Stimulated activated naive CD8-positive, alpha-beta T cell treated with anti-CD3 and anti-CD28 coated beads, Interleukin-15, amount 100 ng/mL, for 72 hours (primary cell): Measurements from ENCODE around the gene SLC8A2.
"Not testable (repeated sequence)": the region's sequence is repeated elsewhere in the genome, so short reads cannot be mapped to it uniquely, and the experiment has no call there.

ENCODE experiments used
- ATAC-seq: fragments of 150-1000 bp; cut with Tn5 transposase; 2 replicates; pipeline ENCODE4 v1.10.0; 2021; ENCODE audit warnings: mild to moderate bottlenecking, moderate library complexity
- DNase-seq, 2 donors: peaks; one replicate each; pipeline ENCODE4 v3.0.0; 2021 to 2022
- H3K27ac Mint-ChIP-seq, 2 donors: one replicate each; pipeline ENCODE4 v1.8.0; 2022; ENCODE audit warnings: mild to moderate bottlenecking in 2 of 2, mixed read lengths in 2 of 2, moderate library complexity in 2 of 2
- H3K27me3 Mint-ChIP-seq: one replicate; pipeline ENCODE4 v1.8.0; 2022; ENCODE audit warnings: mixed read lengths
- H3K4me1 Mint-ChIP-seq: one replicate; pipeline ENCODE4 v1.8.0; 2022; ENCODE audit warnings: mild to moderate bottlenecking, mixed read lengths
- H3K4me3 Mint-ChIP-seq, 2 donors: one replicate each; pipeline ENCODE4 v1.8.0; 2022; ENCODE audit warnings: mild to moderate bottlenecking in 2 of 2, mixed read lengths in 2 of 2, moderate library complexity in 1 of 2
- H3K9me3 Mint-ChIP-seq, 2 donors: one replicate each; pipeline ENCODE4 v1.8.0; 2022; ENCODE audit warnings: mixed read lengths in 2 of 2

Gene SLC8A2

DNA sequence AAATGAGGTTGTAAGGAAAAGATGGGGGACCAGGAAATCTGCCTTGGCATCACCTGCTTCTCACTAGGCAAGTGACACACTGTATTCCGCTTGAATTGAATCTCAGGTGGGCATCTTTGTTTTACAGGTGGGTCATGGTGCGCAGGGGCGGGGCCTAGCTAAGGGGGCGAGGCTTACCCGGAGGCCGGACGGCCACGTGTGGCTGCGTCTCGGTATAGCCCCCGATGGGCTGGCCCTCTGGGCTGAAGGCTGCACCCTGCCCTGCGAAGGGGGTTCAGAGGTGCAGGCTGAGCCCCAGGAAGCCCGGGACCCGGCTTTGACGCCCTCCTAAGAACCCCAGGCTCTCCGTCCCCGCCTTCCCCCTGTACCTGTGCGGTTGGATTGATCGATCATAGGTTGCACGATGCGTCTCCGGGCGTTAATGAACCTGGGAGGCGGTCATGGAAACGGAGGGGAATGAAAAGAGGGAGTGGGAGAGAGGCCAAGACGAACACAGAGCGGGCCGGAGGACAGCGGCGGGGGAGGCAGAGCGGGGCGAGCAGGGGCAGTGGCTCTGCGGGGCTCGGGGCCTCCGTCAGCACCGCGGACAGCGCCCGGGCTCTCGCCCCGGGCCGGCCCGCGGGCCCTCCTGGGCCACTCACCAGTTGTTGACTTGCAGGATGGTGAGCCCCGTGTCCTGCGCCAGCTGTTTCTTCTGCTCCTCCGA lies 64.8 kb downstream of the SLC8A2 start:
- DNase-seq (no peak), ATAC-seq (no peak)
- H3K9me3 Mint-ChIP-seq, result no peaks in the 10 kb centered on the region
- H3K4me3 Mint-ChIP-seq, result no peak overlapping the region
- no peak overlapping the region for H3K27ac Mint-ChIP-seq
- H3K4me1 Mint-ChIP-seq, result no peaks in the 10 kb centered on the region
- H3K27me3 Mint-ChIP-seq, result peaks cover 68% of the 10 kb centered on the region

DNA sequence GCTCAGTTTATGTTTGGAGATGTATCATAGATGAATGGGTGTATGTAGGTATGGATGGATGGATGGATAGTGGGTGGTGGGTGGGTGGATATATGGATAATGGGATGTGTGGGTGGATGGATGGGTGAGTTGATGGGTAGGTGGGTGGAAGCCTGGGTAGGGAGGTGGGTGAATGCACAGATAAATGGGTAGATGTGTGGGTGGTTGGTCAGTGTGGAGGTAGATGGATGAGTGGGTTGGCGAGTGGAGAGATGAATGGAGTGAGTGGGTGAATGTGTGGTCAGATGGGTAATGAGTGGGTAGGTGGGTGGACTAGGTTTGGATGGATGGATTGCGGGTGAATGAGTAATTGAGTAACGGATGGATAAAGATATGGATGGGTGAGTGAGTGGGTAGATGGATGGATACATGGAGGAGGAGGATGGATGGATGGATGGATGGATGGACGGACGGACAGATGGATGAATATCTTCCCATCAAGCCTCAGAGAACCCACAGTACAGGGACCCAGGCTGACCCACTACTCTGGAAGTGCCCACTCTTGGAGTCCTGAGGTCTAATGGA lies 65.8 kb downstream of the SLC8A2 start:
- ATAC-seq (no peak), DNase-seq (no peak)
- H3K4me3 Mint-ChIP-seq, result no peak overlapping the region
- H3K9me3 Mint-ChIP-seq, result no peaks in the 10 kb centered on the region
- H3K4me1 Mint-ChIP-seq, result no peaks in the 10 kb centered on the region
- H3K27me3 Mint-ChIP-seq, result peaks cover 68% of the 10 kb centered on the region
- no peak overlapping the region for H3K27ac Mint-ChIP-seq

DNA sequence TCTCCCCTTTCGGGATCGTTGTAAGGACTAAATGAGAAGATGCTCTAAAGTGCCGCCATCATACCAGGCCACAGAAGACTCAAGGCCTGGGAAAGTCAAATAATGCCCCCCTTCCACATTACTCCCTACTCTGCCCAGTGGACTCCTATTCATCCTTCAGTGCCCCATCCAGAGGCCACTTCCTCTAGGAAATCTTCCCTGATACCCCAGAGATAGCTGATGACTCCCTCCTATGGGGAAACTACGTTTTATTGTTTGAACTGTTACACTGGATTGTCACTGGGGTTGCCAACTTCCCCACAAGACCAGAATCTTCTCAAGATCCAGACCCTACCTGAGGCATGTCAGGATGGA lies 66.5 kb downstream of the SLC8A2 start:
- Mint-ChIP-seq H3K4me3 (no peak overlapping the region), H3K27ac (no peak overlapping the region), H3K4me1 (no peaks in the 10 kb centered on the region), H3K27me3 (peaks cover 68% of the 10 kb centered on the region), H3K9me3 (no peaks in the 10 kb centered on the region)
- ATAC-seq, result no peak
- DNase-seq, result no peak

DNA sequence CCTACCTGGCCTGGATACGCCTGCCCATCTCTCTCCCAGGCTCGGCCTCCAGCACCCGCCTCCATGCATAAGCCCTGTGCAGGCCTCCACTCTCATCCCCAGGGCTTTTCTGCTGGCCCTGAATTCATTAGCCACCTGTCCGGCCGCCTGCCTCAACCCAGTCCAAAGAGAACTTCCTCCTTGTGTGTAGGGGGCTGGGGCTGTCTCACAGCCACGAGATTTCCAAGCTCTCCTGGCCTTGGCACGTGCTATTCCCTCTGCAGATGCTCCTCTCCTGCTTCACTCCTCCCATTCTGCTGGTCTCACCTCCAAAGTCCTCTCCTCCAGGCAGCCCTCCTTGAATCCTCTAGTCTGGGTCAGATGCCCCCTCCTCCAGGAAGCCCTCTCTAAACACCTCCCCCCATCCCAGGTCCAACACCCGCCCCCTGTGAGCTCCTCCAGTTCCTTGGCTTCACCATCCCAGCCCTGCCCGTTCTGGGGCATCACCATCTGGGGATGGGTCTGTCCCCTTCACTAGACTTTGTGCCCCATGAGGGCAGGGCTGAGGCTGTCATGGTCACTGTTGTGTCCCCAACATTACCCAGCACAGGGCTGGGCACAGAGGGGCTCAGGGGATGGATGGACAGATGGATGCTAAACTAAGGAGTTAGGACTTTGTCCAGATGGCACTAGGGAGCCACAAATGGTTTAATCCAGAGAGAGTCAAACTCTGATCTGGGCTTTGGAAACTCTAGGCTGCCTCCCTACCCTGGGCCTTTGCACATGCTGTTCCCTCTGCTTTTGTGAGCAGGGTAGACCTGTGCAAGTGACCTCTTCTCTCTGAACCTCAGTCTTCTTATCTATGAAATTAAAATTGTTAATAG lies 67.1 kb downstream of the SLC8A2 start:
- DNase-seq (no peak), ATAC-seq (no peak)
- no peak overlapping the region for H3K27ac Mint-ChIP-seq
- H3K4me3 Mint-ChIP-seq, result no peak overlapping the region
- H3K27me3 Mint-ChIP-seq, result peaks cover 68% of the 10 kb centered on the region
- H3K4me1 Mint-ChIP-seq, result no peaks in the 10 kb centered on the region
- no peaks in the 10 kb centered on the region for H3K9me3 Mint-ChIP-seq

DNA sequence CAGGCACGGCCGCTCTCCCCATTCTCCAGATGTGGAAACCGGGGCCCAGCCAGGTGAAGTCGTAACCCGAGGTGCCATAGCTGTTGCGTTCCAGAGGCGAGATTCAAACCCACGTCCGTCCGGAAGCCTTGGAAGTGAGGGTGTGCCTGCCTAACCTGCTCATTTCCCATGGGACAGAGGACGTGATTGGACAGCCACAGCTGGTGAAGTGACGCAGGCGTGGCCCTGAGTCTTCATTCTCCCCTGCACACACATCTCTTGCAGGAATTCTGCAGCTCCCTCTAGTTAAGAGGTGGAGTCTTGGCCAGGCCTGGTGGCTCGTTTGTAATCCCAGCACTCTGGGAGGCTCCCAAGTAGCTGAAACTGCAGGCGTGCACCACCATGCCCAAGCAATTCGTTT lies 69.2 kb downstream of the SLC8A2 start:
- H3K27me3 Mint-ChIP-seq, result peaks cover 59% of the 10 kb centered on the region
- no peaks in the 10 kb centered on the region for H3K4me1 Mint-ChIP-seq
- ATAC-seq (no peak), DNase-seq (no peak)
- no peaks in the 10 kb centered on the region for H3K9me3 Mint-ChIP-seq
- H3K27ac Mint-ChIP-seq, result no peak overlapping the region
- no peak overlapping the region for H3K4me3 Mint-ChIP-seq

DNA sequence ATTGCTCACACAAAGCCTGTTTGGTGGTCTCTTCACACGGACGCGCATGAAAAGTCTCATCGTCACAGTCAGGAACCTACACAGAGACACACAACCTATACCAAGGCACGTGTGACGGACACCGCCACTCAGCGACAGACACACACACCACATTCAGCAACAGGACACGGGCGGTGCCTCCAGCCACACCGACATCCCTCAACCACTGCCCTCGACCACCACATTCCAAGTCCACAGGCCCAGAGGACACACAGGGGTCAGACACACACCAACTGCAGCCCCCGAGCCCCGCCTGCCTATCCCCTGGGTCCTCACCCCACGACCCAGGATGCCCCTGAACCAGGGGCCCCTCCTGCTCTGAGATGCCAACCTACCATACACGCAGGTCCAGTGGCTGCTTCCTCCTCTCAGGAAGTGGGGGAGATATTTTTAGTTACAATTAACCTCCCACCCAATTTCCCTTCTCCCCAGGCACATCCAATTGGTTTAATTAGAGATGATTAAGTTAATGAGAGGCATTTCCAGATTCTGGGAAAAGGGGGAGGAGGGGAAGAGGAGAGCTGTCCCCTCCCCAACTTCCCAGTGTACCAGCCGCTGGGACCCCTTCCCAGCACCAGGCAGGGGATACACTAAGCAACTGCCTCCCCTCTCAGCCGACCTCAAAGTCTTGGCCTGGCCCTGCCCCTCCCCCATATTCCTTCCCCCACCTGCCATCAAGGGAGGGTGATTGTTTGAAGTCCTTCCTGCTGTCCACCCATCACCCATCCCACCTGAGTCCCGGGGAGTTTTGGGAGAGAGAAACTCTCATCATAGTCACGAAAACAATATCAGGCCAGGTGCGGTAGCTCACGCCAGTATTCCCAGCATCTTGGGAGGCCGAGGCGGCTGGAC lies 72.7 kb downstream of the SLC8A2 start:
- Mint-ChIP-seq H3K9me3 (no peaks in the 10 kb centered on the region), H3K4me1 (no peaks in the 10 kb centered on the region), H3K27me3 (peaks cover 31% of the 10 kb centered on the region), H3K4me3 (no peak overlapping the region), H3K27ac (no peak overlapping the region)
- no peak for DNase-seq
- no peak for ATAC-seq

DNA sequence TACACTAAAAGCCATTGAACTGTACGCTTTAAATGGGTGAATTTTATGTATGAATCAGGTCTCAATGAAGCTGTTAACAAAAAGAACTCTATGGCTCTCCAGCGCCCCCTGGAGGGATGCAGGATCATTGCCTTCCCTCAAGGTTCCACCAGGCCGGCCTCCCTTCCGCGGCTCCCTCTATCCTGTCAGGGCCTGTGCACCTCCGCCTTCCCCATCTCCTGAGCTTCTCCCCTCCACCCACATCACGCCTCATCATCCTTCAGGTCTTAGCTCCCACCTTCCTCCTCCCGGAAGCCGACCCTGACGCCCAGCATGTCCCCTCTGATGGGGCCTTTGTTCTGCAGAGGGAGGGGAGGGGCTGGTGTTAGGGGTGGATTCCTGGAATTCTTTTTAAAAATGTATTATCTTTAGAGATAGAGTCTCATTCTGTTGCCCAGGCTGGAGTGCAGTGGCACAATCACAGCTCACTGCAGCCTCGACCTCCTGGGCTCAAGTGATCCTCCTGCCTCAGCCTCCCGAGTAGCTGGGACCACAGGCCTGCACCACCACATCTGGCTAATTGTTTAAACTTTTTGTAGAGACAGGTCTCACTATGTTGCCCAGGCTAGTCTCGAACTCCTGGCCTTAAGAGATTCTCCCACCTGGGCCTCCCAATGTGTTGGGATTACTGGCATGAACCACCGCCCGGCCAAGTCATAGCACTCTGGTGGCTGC lies 80.0 kb downstream of the SLC8A2 start:
- Mint-ChIP-seq H3K27me3 (peaks cover 22% of the 10 kb centered on the region), H3K4me3 (no peak overlapping the region), H3K9me3 (no peaks in the 10 kb centered on the region), H3K27ac (no peak overlapping the region), H3K4me1 (peaks cover 5% of the 10 kb centered on the region)
- DNase-seq (peak; percentile 76 to 78), ATAC-seq (peak; percentile 84)

DNA sequence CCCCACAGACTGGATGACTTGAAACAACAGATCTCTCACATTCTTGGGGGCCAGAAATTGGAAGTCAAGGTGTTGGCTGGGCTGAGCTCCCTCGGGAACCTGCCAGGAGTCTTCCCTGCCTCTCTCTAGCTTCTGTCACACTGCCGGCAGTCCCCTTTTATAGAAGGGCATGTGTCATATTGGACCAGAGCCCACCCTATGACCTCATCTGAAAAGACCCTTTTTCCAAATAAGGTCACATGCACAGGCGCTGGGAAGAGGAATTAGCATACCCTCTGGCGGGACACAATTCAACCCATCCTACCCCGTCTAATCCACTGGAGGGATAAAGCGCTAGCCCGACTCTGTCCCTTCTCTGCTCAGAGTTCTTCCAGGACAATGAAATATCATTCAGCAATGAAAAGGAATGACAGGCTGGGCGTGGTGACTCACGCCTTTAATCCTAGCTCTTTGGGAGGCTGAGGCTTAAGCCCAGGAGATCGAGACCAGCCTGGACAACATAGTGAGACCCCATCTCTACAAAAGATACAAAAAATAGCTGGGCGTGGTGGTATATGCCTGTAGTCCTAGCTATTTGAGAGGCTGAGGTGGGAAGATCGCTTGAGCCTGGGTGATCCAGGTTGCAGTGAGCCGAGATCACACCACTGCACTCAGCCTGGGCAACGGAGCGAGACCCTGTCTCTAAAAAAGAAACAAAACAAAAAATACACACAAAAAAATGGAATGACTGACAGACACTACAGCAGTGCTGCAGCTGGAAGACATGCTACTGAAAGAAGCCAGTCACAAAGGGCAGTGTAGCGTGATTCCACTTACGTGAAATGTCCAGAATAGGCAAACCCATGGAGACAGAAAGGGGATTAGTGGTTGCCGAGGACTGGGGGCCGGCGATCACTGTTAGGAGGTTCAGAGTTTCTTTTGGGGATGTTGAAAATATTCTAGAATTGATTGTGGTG lies 80.9 kb downstream of the SLC8A2 start:
- H3K4me3 Mint-ChIP-seq, result no peak overlapping the region
- DNase-seq, result no peak
- ATAC-seq, result no peak
- no peak overlapping the region for H3K27ac Mint-ChIP-seq
- peaks cover 5% of the 10 kb centered on the region for H3K4me1 Mint-ChIP-seq
- H3K27me3 Mint-ChIP-seq, result peaks cover 22% of the 10 kb centered on the region
- no peaks in the 10 kb centered on the region for H3K9me3 Mint-ChIP-seq

DNA sequence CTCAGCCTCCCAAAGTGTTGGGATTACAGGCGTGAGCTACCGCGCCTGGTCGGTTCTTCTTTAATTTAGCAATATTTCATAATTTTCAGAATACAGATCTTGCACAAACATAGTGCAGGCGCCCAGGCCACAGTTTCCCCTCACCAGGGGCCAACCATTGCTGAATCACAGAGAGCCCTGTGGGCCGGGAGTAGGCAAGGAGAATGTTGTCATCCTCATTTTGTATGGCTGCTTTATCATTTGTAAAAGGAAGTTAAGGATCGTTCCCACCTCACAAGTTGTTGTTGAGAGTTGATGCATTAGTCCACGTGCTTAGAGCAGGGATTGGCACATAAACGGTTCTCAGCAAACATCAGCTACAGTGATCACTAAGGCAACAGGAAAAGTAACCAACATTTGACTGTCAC lies 82.5 kb downstream of the SLC8A2 start:
- Mint-ChIP-seq H3K4me1 (peaks cover 5% of the 10 kb centered on the region), H3K27ac (no peak overlapping the region), H3K27me3 (peaks cover 17% of the 10 kb centered on the region), H3K9me3 (no peaks in the 10 kb centered on the region), H3K4me3 (no peak overlapping the region)
- ATAC-seq (no peak), DNase-seq (no peak)

DNA sequence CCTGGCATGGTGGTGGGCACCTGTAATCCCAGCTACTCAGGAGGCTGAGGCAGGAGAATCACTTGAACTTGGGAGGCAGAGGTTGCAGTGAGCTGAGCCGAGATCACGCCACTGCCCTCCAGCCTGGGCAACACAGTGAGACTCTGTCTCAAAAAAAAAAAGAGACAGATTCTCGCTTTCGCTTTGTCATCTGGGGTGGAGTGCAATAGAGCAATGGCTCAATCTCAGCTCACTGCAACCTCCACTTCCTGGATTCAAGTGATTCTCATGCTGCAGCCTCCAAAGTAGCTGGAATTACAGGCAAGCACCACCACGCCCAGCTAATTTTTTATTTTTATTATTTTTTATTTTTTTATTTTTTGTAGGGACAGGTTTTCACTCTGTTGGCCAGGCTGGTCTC lies 83.0 kb downstream of the SLC8A2 start:
- not testable (repeated sequence) for H3K9me3 Mint-ChIP-seq, H3K4me3 Mint-ChIP-seq, DNase-seq, H3K27ac Mint-ChIP-seq, ATAC-seq, H3K4me1 Mint-ChIP-seq
- H3K27me3 Mint-ChIP-seq, result peaks cover 13% of the 10 kb centered on the region

DNA sequence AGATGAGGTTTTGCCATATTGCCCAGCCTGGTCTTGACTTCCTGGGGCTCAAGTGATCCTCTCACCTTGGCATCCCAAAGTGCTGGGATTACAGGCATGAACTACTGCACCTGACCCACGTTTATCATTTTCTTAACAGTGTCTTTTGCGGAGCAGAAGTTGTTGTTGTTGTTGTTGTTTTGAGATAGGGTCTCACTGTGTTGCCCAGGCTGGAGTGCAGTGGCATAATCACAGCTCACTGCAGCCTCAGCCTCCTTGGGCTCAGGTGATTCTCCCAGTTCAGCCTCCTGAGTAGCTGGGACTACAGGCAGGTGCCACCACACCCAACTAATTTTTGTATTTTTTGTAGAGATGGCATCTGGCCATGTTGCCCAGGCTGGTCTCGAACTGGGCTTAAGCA lies 84.1 kb downstream of the SLC8A2 start:
- H3K4me3 Mint-ChIP-seq, ATAC-seq, DNase-seq, H3K27ac Mint-ChIP-seq, H3K27me3 Mint-ChIP-seq, H3K9me3 Mint-ChIP-seq: not testable (repeated sequence)
- H3K4me1 Mint-ChIP-seq, result peaks cover 15% of the 10 kb centered on the region

DNA sequence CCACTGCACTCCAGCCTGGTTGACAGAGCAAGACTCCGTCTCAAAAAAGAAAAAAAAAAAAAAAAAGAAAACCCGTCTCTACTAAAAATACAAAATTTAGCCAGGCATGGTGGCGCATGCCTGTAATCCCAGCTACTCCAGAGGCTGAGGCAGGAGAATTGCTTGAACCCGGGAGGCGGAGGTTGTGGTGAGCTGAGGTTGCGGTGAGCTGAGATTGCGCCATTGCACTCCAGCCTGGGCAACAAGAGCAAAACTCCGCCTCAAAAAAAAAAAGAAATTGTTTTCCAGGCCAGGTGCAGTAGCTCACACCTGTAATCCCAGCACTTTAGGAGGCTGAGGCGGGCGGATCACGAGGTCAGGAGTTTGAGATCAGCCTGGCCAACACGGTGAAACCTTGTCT lies 85.1 kb downstream of the SLC8A2 start:
- DNase-seq, result not testable (repeated sequence)

DNA sequence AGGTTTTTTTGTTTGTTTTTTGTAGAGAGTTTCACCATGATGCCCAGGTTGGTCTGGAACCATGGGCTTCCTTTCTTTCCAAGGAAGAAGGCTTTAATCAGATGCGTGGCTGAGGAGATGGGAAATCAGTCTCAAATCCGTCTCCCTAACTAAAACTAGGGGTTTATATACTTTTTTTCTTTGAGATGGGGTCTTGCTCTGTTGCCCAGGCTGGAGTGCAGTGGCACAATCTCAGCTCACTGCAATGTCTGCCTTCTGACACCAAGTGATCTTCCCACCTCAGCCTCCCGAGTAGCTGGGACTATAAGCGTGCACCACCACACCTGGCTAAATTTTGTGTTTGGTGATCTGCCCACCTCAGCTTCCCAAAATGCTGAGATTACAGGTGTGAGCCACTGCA lies 87.2 kb downstream of the SLC8A2 start:
- not testable (repeated sequence) for H3K27me3 Mint-ChIP-seq, H3K4me3 Mint-ChIP-seq, DNase-seq, H3K9me3 Mint-ChIP-seq, ATAC-seq, H3K27ac Mint-ChIP-seq
- peaks cover 40% of the 10 kb centered on the region for H3K4me1 Mint-ChIP-seq

More for the DNA sequence above, 85.1 kb downstream of the SLC8A2 start:
- H3K4me3 Mint-ChIP-seq, H3K9me3 Mint-ChIP-seq, H3K27ac Mint-ChIP-seq, H3K27me3 Mint-ChIP-seq, ATAC-seq: not testable (repeated sequence)
- peaks cover 23% of the 10 kb centered on the region for H3K4me1 Mint-ChIP-seq

DNA sequence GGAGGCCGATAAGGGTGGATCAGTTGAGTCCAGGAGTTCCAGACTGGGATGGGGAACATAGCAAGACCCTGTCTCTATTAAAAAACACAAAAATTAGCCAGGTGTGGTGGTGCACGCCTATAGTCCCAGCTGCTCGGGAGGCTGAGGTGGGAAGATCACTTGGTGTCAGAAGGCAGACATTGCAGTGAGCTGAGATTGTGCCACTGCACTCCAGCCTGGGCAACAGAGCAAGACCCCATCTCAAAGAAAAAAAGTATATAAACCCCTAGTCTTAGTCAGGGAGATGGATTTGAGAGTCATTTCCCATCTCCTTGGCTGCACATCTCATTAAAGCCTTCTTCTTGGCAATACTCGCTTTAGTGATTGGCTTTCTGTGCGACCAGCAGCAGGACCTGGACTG lies 87.8 kb downstream of the SLC8A2 start:
- H3K4me3 Mint-ChIP-seq, DNase-seq, H3K9me3 Mint-ChIP-seq, H3K27me3 Mint-ChIP-seq, ATAC-seq, H3K27ac Mint-ChIP-seq: not testable (repeated sequence)
- H3K4me1 Mint-ChIP-seq, result peaks cover 45% of the 10 kb centered on the region
